Stomach smooth muscle (tissue), 2 donors: Measurements from ENCODE around the gene GALNT18.

Experiments
- H3K27ac ChIP-seq: one replicate; pipeline ENCODE4 v1.7.0; 2013; ENCODE audit warnings: mild to moderate bottlenecking, low read length, inconsistent platforms
- H3K27me3 ChIP-seq, 2 donors: one replicate each; pipeline ENCODE4 v1.7.0; 2013; ENCODE audit warnings: low read length in 2 of 2; ENCODE audit not compliant: insufficient read depth in 2 of 2, control insufficient read depth in 1 of 2
- H3K36me3 ChIP-seq, 2 donors: one replicate each; pipeline ENCODE4 v1.7.0; 2013; ENCODE audit warnings: low read length in 2 of 2; ENCODE audit not compliant: control insufficient read depth in 2 of 2, insufficient read depth in 2 of 2
- H3K4me1 ChIP-seq: one replicate; pipeline ENCODE4 v1.7.0; 2013; ENCODE audit warnings: low read length; ENCODE audit not compliant: control insufficient read depth, insufficient read depth
- H3K4me3 ChIP-seq, 2 donors: one replicate each; pipeline ENCODE4 v1.7.0; 2013; ENCODE audit warnings: low read length in 2 of 2
- H3K9ac ChIP-seq, 2 donors: one replicate each; pipeline ENCODE4 v1.7.0; 2013; ENCODE audit warnings: low read length in 2 of 2, mild to moderate bottlenecking in 1 of 2
- H3K9me3 ChIP-seq, 2 donors: one replicate each; pipeline ENCODE4 v1.7.0; 2013; ENCODE audit warnings: low read length in 2 of 2; ENCODE audit not compliant: control insufficient read depth in 2 of 2
- donor health status: healthy.
- donor health status: Pancreatic carcinoma.

Gene GALNT18

DNA sequence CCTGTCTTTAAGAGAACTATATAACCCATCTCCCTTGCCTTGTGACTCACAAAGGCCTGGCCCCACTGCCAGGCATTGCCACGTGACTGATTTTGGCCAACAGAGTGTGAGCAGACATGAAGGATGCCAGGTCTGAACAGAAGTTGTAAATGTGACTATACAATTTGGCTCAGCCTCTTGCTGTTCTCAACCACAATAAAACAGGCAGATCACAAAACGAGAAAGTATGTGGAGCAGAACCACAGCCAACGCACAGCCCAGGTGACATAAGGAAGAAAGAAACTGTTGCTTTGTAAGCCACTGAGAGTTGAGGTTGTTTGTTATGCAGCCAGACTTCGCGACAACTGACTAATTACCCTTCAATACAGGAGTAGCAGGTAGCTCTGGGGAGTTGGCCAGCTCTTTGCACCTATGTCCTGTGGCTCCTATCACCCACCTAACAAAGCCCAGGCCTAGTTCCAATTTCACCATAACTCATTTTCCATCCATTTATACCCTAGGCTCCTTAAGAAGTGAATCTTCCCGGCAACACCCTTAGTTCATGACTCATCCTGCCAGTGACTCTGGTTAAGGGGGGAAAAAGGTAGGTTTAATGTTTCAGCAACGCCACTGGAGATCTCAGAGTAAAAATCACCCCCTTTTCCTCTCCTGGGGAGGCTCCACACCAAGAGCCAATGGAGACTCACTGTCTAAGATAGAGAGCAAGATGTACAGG, 53.7 kb downstream of the GALNT18 start:
- no peak overlapping the region for H3K27ac ChIP-seq

DNA sequence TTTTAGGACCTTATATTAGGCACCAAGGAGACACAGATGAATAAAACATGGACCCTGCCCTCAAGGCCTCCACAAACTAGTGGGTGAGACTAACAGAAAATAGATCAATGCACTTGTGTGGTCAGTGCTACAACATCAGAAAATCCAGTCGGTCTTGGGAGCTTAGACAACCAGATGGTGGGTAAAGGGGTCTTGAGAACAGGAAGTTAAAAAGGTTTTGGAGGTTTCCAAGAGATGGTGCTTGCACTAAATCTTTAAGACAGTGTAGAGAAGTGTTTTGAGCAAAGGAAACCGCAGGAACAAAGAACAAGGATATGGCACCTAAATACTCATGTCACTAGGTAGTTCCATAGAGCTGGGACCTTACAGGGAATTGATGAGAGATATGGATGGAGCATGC, 56.2 kb downstream of the GALNT18 start:
- Histone ChIP-seq H3K27me3 (no peaks in the 10 kb centered on the region), H3K4me1 (peaks cover 12% of the 10 kb centered on the region), H3K4me3 (no peak overlapping the region), H3K9me3 (no peaks in the 10 kb centered on the region), H3K27ac (no peak overlapping the region), H3K36me3 (no peaks in the 10 kb centered on the region), H3K9ac (no peak overlapping the region)

More for the DNA sequence above, 53.7 kb downstream of the GALNT18 start:
- Histone ChIP-seq H3K4me1 (peaks cover 12% of the 10 kb centered on the region), H3K4me3 (no peak overlapping the region), H3K36me3 (no peaks in the 10 kb centered on the region), H3K27me3 (no peaks in the 10 kb centered on the region), H3K9me3 (no peaks in the 10 kb centered on the region), H3K9ac (no peak overlapping the region)

GRCh38 chr11:11563200-11563975, 58.4 kb downstream of the GALNT18 start:
- Histone ChIP-seq H3K4me1 (peaks cover 11% of the 10 kb centered on the region), H3K9me3 (no peaks in the 10 kb centered on the region), H3K27ac (no peak overlapping the region), H3K27me3 (peaks cover 0 to 2% of the 10 kb centered on the region in 2 donors), H3K9ac (no peak overlapping the region), H3K36me3 (no peaks in the 10 kb centered on the region), H3K4me3 (no peak overlapping the region)

DNA sequence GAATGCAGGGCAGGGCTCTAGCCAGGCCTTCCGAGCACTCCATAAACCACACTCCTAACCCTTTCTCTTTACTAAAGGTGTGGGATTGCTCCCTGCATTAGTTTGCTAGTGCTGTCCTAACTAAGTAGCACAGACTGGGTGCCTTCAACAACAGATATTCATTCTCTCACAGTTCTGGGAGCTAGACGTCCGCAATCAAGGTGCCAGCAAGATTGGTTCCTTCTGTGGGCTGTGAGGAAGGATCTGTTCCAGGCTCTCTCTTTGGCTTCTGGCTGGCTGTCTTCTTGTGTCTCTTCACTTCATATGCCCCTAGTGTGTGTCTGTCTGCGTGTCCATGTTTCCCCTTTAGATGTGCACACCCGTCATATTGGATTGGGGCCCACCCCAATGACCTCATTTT, 59.8 kb downstream of the GALNT18 start:
- no peaks in the 10 kb centered on the region for H3K36me3 ChIP-seq
- H3K27ac ChIP-seq, result no peak overlapping the region
- peaks cover 11% of the 10 kb centered on the region for H3K4me1 ChIP-seq
- H3K27me3 ChIP-seq, result peaks cover 0 to 2% of the 10 kb centered on the region in 2 donors
- H3K4me3 ChIP-seq, result no peak overlapping the region
- no peaks in the 10 kb centered on the region for H3K9me3 ChIP-seq
- H3K9ac ChIP-seq, result no peak overlapping the region

DNA sequence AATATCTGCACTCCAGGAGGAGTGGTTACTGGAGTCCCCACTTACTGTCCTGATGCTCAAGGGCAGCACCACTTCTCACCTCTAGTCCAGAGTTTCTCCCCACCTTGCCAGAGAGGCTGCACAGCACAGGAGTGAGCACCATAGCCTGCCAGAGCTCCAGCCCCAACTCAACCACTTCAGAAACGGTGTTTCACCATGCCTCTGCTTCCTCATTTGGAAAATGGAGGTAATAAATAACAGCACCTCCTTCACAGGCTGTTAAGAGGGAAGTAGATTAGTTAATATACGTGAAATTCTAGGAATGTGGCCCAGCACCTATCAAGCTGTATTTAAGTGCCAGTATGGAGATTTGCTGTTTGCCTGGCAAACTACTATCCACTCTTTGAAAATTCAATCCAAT, 63.0 kb downstream of the GALNT18 start:
- Histone ChIP-seq H3K9ac (no peak overlapping the region), H3K4me1 (peaks cover 10% of the 10 kb centered on the region), H3K27me3 (peaks cover 0 to 2% of the 10 kb centered on the region in 2 donors), H3K36me3 (no peaks in the 10 kb centered on the region), H3K4me3 (no peak overlapping the region), H3K27ac (no peak overlapping the region), H3K9me3 (no peaks in the 10 kb centered on the region)

- Histone ChIP-seq H3K9me3 (no peaks in the 10 kb centered on the region), H3K27me3 (peaks cover 0 to 2% of the 10 kb centered on the region in 2 donors), H3K36me3 (no peaks in the 10 kb centered on the region), H3K27ac (no peak overlapping the region), H3K9ac (no peak overlapping the region), H3K4me1 (peaks cover 8% of the 10 kb centered on the region), H3K4me3 (no peak overlapping the region)
These were observed 63.4 kb downstream of the GALNT18 start for GRCh38 chr11:11558396-11558795.

DNA sequence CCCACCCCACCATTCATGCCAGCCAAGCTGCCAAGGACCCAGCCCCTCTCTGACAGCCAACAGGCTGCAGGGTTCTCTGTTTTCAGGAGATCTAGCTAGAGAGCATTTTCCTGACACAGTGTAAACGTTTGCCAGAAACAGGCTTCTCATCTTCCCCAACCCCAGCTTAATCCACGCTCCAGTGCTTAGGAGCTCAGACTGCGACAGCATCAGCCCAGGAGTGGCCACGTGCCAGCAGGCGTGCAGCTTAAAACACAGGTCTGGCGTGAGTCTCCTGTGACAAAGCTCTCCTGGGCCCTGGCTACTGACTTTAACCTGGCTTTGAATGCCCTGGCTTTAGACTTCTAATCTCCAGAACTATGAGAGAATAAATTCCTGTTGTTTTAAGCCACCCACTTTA, 66.6 kb downstream of the GALNT18 start:
- peaks cover 6% of the 10 kb centered on the region for H3K4me1 ChIP-seq
- no peak overlapping the region for H3K9ac ChIP-seq
- H3K36me3 ChIP-seq, result no peaks in the 10 kb centered on the region
- H3K27me3 ChIP-seq, result peaks cover 0 to 2% of the 10 kb centered on the region in 2 donors
- no peak overlapping the region for H3K4me3 ChIP-seq
- no peaks in the 10 kb centered on the region for H3K9me3 ChIP-seq
- H3K27ac ChIP-seq, result no peak overlapping the region

DNA sequence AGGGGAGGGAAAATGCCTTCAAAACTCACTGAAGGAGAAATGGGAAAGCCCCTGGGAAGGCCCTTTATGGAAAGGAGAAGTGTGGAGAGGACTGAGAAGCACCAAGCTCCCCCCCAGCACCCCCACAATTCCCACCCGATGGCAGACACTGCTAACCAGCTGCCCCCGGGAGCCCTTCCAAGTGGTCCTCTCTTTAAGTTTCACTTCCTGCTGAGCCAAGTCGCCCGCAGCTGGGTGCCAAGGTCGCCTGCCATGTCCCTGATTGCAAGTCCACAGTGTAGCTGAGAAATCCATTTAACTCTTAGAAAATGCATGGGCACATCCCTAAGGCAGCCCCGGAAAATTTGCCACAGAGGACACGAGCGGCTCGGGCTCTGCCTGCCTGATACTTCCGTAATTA, 68.2 kb downstream of the GALNT18 start:
- Histone ChIP-seq H3K9ac (no peak overlapping the region), H3K4me1 (peaks cover 4% of the 10 kb centered on the region), H3K36me3 (no peaks in the 10 kb centered on the region), H3K27ac (no peak overlapping the region), H3K9me3 (no peaks in the 10 kb centered on the region), H3K27me3 (no peaks in the 10 kb centered on the region), H3K4me3 (no peak overlapping the region)

GRCh38 chr11:11552529-11553087, 69.2 kb downstream of the GALNT18 start:
- no peaks in the 10 kb centered on the region for H3K9me3 ChIP-seq
- no peak overlapping the region for H3K27ac ChIP-seq
- H3K27me3 ChIP-seq, result no peaks in the 10 kb centered on the region
- H3K9ac ChIP-seq, result no peak overlapping the region
- no peaks in the 10 kb centered on the region for H3K36me3 ChIP-seq
- H3K4me3 ChIP-seq, result no peak overlapping the region
- H3K4me1 ChIP-seq, result peaks cover 4% of the 10 kb centered on the region

DNA sequence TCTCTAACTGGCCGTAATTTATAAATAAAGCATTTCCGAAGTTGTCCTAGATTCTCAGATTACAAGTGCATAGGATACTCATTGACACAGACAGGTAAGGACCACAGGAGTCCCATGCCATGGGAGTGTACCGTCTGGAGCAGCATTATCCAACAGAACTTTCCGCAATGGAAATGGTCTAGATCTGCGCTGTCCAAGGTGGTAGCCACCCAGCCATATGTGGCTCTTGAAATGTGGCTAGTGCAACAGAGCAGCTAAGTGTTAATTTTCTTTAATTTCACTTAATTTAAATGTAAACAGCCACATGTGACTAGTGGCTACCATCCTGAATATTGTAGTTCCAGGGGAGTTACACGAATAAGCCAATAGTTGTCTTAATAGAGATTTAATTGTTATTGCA, 71.3 kb downstream of the GALNT18 start:
- Histone ChIP-seq H3K36me3 (no peaks in the 10 kb centered on the region), H3K9ac (no peak overlapping the region), H3K9me3 (no peaks in the 10 kb centered on the region), H3K4me3 (no peak overlapping the region), H3K27me3 (no peaks in the 10 kb centered on the region), H3K27ac (no peak overlapping the region), H3K4me1 (peaks cover 2% of the 10 kb centered on the region)
